HG03066 (cell line): ENCODE results near the gene SFXN3.

Source experiments
- ATAC-seq: cut with Tn5 transposase; IDR thresholded peaks from one replicate; pipeline ENCODE4 v1.9.1; 2021; ENCODE audit warnings: low read depth; ENCODE audit not compliant: unreplicated experiment

The SFXN3 gene

GRCh38 chr10:100999742-101000126, 31.3 kb upstream of the SFXN3 start, which contains the start of gene LZTS2:
TSS of gene LZTS2 (plus strand) at chr10:100999808. CDS start at chr10:101002539, 2,731 bp downstream.
- ATAC-seq = no peak

DNA sequence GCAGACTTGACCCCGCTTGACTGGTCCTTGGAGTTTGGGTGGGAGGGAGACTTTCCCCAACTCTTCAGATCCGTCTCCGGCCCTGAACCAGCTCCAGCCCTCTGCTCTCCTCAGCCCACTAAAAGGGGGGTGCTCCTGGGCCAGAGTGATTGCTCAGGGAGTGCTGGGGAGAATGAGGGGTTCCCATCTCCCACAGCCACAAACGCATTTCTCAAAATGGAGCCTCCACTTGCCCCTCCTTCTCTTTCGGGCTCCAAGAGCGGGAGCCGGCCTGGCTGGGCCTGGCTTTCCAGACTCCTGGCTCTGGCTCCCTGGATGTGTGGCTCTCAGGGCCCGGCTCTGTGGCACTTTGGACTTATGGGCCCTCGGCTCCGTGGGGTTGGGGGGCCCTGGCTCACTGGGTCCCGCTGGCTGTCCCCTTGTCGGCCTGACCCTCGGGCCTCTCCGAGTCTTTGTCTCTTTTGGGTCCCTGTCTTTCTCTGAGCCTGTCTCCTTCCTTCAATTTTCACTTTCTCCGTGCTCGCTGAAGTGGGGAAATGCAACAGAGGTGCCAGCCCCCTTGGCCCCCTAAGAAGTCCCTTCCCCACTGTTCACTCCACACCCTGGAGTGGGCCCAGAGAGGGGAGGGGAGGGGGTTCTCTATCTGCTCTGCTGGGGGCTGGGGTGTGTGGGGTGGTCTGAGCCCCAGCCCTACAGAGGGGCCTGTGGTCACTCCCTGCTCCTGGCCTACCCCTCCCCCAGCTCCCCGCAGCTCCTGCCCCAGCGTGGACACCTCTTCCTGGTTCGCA, 30.7 kb upstream of the SFXN3 start:
- no peak for ATAC-seq

DNA sequence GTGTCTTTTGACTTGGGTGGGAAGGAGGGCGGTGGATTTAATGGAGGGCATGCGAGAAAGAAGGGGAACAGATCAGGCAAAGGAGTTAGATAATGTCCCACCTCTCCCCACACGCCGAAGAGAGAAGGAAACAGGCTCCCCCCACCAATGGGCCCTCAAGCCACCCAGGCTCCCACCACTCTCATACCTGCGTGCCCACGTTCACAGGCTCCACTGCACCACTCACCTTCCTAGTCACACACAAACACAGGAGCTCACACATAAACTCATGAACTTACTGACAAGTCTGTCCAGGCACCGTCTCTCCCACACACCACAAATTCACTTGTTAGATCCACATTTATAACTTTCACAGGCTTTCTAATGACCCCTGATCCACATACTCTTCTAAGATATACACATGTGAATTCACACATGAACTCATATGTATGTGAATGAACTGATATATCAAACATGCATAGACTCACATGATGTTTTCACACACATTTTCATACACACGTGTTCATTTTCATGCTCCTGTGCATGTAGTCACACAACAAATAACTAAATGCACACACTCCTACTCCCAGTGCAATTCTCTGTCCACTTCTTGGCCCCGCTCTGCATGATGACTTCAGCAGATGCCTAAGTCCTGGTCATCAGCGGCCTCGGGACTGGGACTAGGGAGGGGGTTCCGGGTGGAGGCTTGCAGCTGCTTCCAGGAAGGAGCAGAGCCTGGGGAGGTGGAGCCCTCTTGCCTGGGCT, 29.9 kb upstream of the SFXN3 start:
- no peak for ATAC-seq

- ATAC-seq = no peak
These were observed 29.4 kb upstream of the SFXN3 start for GRCh38 chr10:101001659-101002035.

DNA sequence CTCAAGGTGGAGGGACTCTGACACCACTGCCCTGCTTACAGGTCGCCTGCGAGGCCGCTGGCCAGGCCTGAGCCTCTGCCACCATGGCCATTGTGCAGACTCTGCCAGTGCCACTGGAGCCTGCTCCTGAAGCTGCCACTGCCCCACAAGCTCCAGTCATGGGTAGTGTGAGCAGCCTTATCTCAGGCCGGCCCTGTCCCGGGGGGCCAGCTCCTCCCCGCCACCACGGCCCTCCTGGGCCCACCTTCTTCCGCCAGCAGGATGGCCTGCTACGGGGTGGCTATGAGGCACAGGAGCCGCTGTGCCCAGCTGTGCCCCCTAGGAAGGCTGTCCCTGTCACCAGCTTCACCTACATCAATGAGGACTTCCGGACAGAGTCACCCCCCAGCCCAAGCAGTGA, 28.6 kb upstream of the SFXN3 start:
- no peak for ATAC-seq

DNA sequence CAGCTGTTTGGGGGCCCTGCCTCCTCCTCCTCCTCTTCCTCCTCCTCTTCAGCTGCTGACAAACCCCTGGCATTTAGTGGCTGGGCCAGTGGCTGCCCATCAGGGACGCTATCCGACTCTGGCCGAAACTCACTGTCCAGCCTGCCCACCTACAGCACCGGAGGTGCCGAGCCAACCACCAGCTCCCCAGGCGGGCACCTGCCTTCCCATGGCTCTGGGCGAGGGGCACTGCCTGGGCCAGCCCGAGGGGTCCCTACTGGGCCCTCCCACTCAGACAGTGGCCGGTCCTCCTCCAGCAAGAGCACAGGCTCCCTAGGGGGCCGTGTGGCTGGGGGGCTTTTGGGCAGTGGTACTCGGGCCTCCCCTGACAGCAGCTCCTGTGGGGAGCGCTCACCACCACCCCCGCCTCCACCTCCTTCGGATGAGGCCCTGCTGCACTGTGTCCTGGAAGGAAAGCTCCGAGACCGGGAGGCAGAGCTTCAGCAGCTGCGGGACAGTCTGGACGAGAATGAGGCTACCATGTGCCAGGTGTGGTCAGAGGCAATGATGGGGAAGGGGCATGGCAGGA, 27.3 kb upstream of the SFXN3 start:
- no peak for ATAC-seq

- ATAC-seq = no peak
These were observed 25.7 kb upstream of the SFXN3 start for GRCh38 chr10:101005361-101005760.

- ATAC-seq = no peak
These were observed 25.0 kb upstream of the SFXN3 start for GRCh38 chr10:101005869-101006567.

- ATAC-seq = no peak
These were observed 24.4 kb upstream of the SFXN3 start for GRCh38 chr10:101006593-101007098.

DNA sequence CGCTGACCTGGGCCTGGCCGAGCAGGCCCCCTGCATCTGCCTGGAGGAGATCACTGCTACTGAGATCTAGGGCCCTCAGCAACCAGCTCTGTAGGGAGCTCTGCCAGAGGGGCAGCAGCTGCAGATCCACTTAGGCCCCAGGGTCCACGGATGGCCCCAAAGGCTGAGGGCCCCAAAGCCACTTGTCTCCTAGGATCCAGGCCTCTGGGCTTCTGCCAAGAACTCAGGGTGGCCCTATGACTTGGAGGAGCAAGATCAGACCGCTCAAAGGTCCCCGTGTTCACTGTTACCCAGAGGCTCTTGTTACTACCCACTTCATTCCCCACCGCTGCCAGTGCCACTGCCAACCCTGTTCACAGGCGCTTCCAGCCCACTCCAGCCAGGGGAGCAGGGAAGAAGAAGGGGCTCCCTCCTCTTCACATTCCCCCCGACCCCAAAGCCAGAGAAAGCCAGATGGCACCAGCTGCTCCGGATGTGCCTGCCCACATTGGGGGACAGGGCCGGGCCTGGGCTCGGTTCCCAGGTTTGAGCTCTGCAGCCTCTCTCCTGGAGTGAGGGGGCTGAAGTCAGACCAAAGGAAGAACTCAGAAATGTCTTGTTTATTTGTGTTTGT, 23.8 kb upstream of the SFXN3 start:
- no peak for ATAC-seq

- no peak for ATAC-seq
These were observed 22.9 kb upstream of the SFXN3 start for GRCh38 chr10:101007915-101008822.

- no peak for ATAC-seq
These were observed 22.1 kb upstream of the SFXN3 start for GRCh38 chr10:101008823-101009423.

GRCh38 chr10:101010329-101010728, 20.7 kb upstream of the SFXN3 start:
- no peak for ATAC-seq

GRCh38 chr10:101011517-101012423, 19.3 kb upstream of the SFXN3 start:
- no peak for ATAC-seq

DNA sequence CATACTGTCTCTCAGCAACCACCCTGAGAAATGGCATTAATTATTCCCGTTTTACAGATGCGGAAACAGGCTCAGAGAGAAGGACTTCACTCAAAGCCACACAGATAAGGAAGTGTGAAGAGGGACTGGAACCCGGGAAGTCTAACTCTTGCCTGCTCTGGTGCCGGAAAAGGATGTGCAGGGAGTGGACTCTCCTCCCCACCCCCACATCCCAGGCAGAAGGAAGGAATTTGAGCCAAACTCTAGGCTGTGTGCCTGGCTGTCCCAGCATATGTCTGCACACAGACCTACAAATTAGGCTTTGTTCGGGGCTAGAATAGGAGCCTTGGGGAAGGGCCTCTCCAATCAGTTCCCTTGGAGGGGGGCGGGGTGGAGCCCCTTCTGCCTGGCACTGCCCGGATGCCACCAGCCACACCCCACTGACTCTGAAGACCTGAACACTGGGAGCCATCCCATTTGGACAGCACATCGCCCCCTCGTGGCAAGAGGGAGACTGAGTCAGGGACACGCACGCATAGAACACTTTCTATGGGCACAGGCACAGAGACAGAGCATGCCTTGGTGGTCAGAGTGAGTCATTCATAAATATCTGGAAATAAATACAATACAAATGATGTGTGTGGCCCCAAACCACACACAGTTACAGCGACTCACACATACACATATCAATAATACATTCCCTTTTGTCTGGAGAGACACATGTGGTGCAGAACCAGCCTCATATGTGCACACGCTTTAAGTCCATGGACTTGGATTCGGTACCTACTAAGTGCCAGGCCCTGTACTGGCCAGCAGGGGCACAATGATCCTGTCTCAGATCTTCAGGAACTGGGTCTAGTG, 18.3 kb upstream of the SFXN3 start:
- peak; percentile 66 for ATAC-seq

- no peak for ATAC-seq
These were observed 17.6 kb upstream of the SFXN3 start for GRCh38 chr10:101013365-101013825.
